Cardiac muscle cell (in vitro differentiated cells and primary cell): ENCODE measurements around the gene FRMPD2. TPM values are rescaled to one million over a fixed set of nuclear protein-coding genes. Genes with fewer than 3 reads are reported as not detected.
"Not testable (repeated sequence)": the region's sequence is repeated elsewhere in the genome, so short reads cannot be mapped to it uniquely, and the experiment has no call there.

Source experiments
- DNase-seq, 2 donors: peaks; one replicate each; pipeline versions ENCODE4 v3.0.0 to v3.0.0-alpha.2; 2010 to 2017; ENCODE audit warnings: low read depth in 1 of 2, low spot score in 1 of 2
- H3K27ac ChIP-seq: fragments of 200-600 bp; sonication (generic); 2 replicates; pipeline ENCODE4 v1.5.1; 2016
- H3K27me3 ChIP-seq: fragments of 200-600 bp; sonication (generic); 2 replicates; pipeline ENCODE4 v1.6.0; 2016; ENCODE audit warnings: control low read depth
- H3K36me3 ChIP-seq: fragments of 200-600 bp; sonication (generic); 2 replicates; pipeline ENCODE4 v1.5.1; 2016; ENCODE audit warnings: control low read depth
- H3K4me1 ChIP-seq: fragments of 200-600 bp; sonication (generic); 2 replicates; pipeline ENCODE4 v1.8.1; 2017; ENCODE audit warnings: low read depth, mild to moderate bottlenecking, mixed run types
- H3K4me3 ChIP-seq: fragments of 200-600 bp; sonication (generic); 2 replicates; pipeline ENCODE4 v1.5.1; 2016; ENCODE audit warnings: mild to moderate bottlenecking
- H3K9me3 ChIP-seq: fragments of 200-600 bp; sonication (generic); 2 replicates; pipeline ENCODE4 v1.5.1; 2017; ENCODE audit warnings: low read depth, mild to moderate bottlenecking, control low read depth
- CTCF ChIP-seq: IDR thresholded peaks from 2 replicates; pipeline ENCODE4 v1.5.1; 2012; ENCODE audit warnings: low read depth, mild to moderate bottlenecking, low read length
- polyA plus RNA-seq: library from polyadenylated mRNA; unstranded; fragments of >200 nt; fragmentation: Nextera tagmentation; extraction: Ambion mirVana; gene quantifications from 2 replicates; pipeline ENCODE4 v1.2.1, GENCODE V29; 2016
- total RNA-seq: library from RNA; depleted of rRNA; stranded (reverse); fragments of >200 nt; gene quantifications from 2 replicates; pipeline ENCODE4 v1.2.3, GENCODE V29; 2016

Gene FRMPD2
- total and polyA plus RNA-seq, 2 experiments from 2014 or later = 2.3 to 3.0 TPM

DNA sequence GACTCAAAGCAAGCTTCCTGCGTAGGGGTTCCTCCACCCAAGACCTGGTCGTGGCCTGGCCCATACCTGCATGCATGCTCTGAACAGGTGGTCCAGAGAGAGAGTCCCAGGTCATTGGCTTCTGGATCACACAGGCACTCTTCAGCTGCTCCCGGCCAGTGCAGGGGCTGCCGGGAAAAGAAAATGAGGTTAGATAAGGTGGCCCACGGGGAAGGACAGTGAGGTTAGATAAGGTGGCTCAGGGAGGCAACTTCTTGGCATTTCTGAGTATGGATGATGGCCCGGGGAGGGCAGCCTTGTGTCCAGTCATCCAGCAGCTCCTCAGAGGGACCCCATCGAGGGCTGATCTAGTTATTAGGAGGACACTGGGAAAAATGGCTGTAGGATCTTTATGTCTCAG lies 87.4 kb downstream of the FRMPD2 start:
- Histone ChIP-seq H3K4me1 (no peaks in the 10 kb centered on the region), H3K36me3 (no peaks in the 10 kb centered on the region), H3K27ac (no peak overlapping the region), H3K4me3 (no peak overlapping the region), H3K9me3 (no peaks in the 10 kb centered on the region), H3K27me3 (no peaks in the 10 kb centered on the region)
- no peak for TF ChIP-seq CTCF
- no peak for DNase-seq

DNA sequence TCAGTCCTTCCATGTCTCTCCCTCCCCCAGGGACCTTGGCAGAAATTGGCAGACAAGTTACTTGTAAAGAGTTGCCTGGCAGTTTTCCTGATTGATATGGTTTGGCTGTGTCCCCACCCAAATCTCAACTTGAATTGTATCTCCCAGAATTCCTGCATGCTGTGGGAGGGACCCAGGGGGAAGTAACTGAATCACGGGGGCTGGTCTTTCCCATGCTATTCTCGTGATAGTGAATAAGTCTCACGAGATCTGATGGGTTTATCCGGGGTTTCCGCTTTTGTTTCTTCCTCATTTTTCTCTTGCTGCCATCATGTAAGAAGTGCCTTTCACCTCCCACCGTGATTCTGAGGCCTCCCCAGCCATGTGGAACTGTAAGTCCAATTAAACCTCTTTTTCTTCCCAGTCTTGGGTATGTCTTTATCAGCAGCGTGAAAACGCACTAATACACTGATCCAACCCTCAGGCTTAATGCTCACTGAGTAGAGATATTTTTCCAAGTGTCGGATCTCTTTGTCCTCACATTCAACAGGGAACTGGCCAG lies 88.2 kb downstream of the FRMPD2 start:
- H3K27ac ChIP-seq, H3K9me3 ChIP-seq, H3K36me3 ChIP-seq, DNase-seq, H3K4me1 ChIP-seq, H3K27me3 ChIP-seq, H3K4me3 ChIP-seq: not testable (repeated sequence)

- no peaks in the 10 kb centered on the region for H3K9me3 ChIP-seq
- H3K4me3 ChIP-seq = no peak overlapping the region
These were observed 90.3 kb downstream of the FRMPD2 start for GRCh38 chr10:48184224-48184623.

DNA sequence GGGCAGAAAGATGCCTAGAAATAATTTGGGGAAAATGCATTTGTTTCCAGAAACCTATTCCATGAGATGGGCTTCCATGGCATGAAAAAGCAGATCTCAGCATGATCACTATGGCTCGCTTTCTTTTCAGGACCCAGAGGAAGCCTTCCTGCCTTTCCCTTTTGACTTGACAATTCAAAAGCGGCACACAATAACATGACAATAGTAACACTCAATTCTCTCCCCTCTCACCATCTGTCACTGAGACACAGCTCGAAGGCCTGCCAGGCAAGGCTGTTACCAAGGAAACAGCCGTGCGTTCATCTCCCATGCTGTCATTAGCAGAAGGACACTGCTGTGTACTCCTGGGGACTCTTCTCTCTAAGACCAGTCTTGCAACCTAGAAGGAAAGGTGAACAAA lies 101.8 kb downstream of the FRMPD2 start:
- not testable (repeated sequence) for H3K9me3 ChIP-seq, H3K36me3 ChIP-seq, H3K4me3 ChIP-seq, DNase-seq, H3K27ac ChIP-seq, H3K27me3 ChIP-seq, H3K4me1 ChIP-seq

More at GRCh38 chr10:48184224-48184623, 90.3 kb downstream of the FRMPD2 start:
- Histone ChIP-seq H3K36me3 (no peaks in the 10 kb centered on the region), H3K27me3 (no peaks in the 10 kb centered on the region), H3K4me1 (no peaks in the 10 kb centered on the region), H3K27ac (no peak overlapping the region)
- no peak for TF ChIP-seq CTCF
- no peak for DNase-seq

DNA sequence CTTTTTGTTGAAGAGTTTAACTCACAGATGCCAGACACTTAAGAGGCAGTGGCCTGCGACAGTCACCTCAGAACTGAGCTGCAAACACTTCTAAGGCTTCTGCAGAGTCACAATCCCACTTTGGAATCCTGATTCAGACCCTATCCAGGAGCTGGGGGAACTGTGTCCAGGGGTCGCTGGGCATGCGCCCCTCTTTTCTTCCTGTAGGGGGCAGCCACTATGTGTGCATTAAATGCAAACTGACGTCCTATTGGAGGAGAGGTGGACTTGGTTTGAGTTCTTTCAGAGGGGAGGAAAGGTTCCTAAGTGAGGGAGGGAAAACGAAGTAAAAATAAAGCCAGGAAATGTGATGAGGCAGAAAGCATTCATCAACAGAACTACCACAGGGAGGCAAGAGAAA lies 113.8 kb downstream of the FRMPD2 start:
- not testable (repeated sequence) for H3K4me3 ChIP-seq, H3K27me3 ChIP-seq, H3K9me3 ChIP-seq, H3K27ac ChIP-seq, H3K36me3 ChIP-seq, DNase-seq, H3K4me1 ChIP-seq

DNA sequence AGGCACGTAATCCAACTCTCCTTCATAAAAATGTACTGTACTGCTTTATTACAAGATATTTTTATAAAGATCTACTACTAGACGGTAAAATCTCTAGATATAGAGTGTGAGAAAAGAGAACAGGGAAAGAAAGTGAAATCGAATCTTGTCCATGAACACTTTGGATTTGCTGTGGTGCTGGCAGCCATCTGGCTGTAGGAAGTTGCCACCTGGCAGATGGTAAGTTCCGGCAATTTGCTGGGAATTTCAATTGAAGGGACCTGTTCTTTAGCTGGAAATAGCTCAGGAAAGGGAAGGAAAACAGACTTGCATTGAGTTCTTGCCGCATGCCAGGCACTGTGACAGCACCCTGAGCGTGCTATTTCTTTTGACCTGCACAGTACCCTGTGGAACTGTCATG lies 114.3 kb downstream of the FRMPD2 start:
- H3K4me3 ChIP-seq, H3K4me1 ChIP-seq, H3K27me3 ChIP-seq, DNase-seq, H3K9me3 ChIP-seq, H3K27ac ChIP-seq, H3K36me3 ChIP-seq: not testable (repeated sequence)

GRCh38 chr10:48154211-48155140 lies 120.0 kb downstream of the FRMPD2 start:
- not testable (repeated sequence) for H3K4me1 ChIP-seq, DNase-seq, H3K27me3 ChIP-seq, H3K27ac ChIP-seq, H3K36me3 ChIP-seq, H3K4me3 ChIP-seq, H3K9me3 ChIP-seq

DNA sequence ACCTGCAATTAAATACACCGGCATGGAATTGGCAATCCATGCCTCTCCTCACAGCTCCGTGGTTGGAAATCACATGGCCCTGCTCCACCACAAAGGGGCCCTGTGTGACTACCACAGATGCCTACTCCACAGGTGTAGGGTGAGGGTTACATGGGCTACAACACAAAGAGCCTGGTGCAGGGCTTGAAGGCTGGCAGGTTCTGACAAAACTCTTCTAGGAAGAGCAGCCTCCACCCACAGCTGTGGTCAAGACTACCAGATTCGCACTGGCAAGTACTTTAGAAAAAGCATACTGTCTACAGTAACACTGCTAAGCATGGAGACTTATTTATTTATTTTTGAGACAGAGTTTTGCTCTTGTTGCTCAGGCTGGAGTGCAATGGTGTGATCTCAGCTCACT lies 126.9 kb downstream of the FRMPD2 start:
- not testable (repeated sequence) for DNase-seq, H3K4me3 ChIP-seq, H3K27me3 ChIP-seq, H3K4me1 ChIP-seq, H3K9me3 ChIP-seq, H3K36me3 ChIP-seq, H3K27ac ChIP-seq

DNA sequence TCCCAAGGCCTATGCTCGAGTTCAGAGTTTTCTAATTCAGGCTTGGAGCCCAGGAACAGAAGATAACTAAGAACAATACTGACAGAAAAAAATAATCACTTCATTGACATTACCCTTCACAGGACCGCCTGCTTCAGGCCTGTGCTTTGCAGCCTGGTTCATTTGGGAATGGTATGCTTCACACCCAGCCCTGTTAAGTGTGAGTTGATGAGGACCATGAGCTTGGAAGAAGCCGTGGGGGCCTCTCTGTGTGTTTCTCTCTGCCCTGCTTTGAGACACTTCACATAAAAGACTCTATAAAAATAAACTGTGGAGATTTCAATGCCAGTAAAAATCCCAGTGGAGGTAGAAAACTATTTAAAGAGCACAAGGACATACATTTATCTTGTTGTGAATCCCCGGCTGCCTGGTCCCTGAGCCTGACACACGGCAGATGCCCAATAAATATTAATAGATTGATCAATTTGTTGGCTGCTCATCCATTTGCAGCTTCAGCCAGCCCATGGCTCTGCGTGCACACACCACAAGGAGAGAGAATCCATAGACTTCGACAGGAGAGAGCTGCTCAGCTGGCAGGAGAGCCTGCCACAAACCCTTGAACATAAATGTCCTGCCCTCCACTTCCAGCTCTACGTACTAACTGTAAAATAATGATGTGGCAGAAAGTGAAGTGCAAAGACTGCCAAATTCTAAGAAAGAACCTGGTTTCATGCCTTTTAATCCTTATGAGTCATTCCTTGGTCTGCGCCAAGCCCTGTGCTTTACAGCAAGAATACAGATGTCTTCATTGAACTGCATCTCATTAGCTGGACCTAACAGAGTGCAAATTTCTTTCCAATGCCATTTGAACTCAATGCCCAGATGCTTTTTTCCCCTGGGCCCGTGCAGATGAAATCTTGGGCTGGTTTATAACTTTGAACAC lies 130.5 kb downstream of the FRMPD2 start:
- not testable (repeated sequence) for H3K27me3 ChIP-seq, H3K36me3 ChIP-seq, H3K27ac ChIP-seq, H3K9me3 ChIP-seq, DNase-seq, H3K4me3 ChIP-seq, H3K4me1 ChIP-seq

- not testable (repeated sequence) for H3K4me1 ChIP-seq, H3K27ac ChIP-seq, H3K9me3 ChIP-seq, H3K27me3 ChIP-seq, H3K36me3 ChIP-seq, DNase-seq, H3K4me3 ChIP-seq
These were observed 133.5 kb downstream of the FRMPD2 start for GRCh38 chr10:48140949-48141348.

DNA sequence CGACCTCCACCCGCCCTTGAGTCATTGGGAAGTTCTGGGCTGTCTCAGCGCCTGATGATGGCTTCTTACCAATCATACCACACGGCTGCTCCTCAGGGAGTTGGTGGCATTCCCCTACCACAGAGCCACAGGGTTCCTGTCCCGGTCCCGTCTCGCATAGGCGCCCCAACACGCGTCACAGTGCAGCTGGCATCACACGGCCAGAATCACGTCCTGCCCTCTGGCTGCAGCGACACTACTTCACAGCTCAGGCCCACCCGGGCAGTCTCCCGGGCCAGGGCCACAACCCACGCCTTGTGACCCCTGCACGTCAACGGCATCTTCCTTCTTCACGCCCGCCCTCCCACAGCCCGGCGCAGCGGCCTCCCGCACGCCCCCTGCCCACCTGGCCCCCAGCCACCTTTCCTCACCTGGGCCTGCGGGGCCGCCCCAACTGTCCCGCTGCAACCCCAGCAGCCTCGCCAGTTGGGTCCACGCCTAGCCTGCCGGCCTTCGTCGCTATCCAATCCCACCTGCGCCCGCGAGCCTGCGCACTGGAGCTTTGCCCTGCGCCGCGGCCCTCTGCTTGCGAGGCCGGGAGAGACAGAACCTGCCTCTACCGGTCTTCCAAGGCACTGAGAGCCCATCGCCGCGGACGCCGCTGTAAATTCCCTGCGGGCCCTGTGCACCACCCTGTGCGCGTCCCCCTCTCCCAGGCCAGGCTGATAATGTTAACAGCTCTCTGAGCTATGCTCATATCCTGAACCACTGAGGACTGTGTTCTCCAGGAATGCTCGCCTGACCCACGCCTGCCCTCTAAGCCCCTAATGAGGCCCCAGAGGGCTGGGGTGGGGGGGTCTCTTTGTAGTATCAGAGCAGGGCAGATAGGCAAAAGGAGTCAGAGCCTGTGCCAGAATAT lies 134.3 kb downstream of the FRMPD2 start:
- not testable (repeated sequence) for H3K4me1 ChIP-seq, H3K27ac ChIP-seq, H3K4me3 ChIP-seq, H3K9me3 ChIP-seq, H3K27me3 ChIP-seq, DNase-seq, H3K36me3 ChIP-seq
